Lower leg skin (tissue), 3 donors: ENCODE results near the gene SLX4IP.

Source experiments
- CTCF ChIP-seq, 3 donors: fragments of 450-650 bp; IDR thresholded peaks; one replicate each; pipeline ENCODE4 v1.5.1; 2016; ENCODE audit warnings: antibody characterized with exemption in 3 of 3, mild to moderate bottlenecking in 3 of 3, moderate library complexity in 2 of 3
- POLR2A ChIP-seq, 2 donors: fragments of 450-650 bp; IDR thresholded peaks; one replicate each; pipeline ENCODE4 v1.6.1; 2016 to 2017; ENCODE audit warnings: antibody characterized with exemption in 2 of 2, mild to moderate bottlenecking in 1 of 2, moderate library complexity in 1 of 2

DNA sequence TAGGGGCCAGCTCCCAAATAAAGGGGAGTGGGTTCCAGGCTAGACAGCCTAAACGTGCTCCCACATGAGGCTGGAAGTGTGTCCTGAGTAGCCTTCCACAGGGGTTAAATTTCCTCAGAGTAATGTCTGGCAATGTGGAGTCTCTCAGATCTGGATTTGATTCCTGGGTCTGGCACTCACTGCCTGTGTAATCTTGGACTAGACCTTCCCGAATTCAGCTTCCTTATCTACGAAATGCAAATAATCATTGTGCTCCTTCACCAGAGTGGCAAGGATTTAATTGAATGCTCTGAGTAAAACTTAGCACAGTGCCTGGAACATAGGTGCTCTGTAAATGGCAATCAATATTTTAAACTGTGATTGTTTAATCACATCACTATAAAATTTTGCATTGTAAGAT lies 114.4 kb downstream of the SLX4IP start:
- TF ChIP-seq CTCF (IDR thresholded peaks at IDR 0.05) (no peak), POLR2A (IDR thresholded peaks at IDR 0.05) (no peak)
